AG08395 (cell line): Measurements from ENCODE around the gene AJAP1.

ENCODE experiments used
- DNase-seq: peaks from one replicate; pipeline ENCODE4 v3.0.0; 2012; ENCODE audit warnings: mixed read lengths, low spot score

The AJAP1 gene

DNA sequence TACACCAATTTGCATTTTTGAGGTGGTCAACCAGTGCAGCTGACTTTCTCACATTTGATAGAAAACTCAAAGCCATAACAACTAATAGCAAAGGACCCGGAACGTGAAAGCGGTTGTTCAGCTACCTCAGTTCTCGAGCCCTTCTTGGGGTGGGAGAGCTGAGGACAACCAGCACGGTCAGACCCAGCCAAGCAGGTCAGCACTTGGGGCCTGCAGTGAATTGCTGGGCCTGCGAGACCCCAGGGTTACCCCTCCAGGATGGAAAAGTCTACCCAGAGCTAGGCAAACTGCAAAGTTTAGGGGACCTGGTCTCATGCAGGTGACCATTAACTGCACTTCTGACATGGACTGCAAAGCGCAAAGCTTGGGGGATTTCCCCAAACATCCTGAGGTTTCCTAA is 23.8 kb upstream of the AJAP1 start:
- no peak for DNase-seq

DNA sequence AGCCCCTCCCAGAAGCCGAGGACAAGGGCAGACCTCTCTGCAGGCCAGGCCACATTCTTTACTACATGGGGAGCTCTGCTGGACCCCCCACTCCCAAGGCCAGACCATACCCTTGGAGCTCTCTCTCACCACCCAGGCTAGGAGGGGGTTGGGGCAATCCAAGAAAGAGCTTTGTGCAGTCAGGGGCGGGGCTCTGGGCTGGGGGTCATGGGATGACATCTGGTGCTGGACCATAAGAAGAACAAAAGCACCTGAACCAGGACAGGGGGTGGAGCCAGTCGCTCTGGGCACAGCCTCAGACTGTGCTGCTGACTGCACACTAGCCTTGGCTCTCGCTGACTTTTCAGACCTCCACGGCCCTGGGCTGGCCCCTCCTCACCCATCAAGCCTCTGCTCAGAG is 23.1 kb upstream of the AJAP1 start:
- DNase-seq = no peak

DNA sequence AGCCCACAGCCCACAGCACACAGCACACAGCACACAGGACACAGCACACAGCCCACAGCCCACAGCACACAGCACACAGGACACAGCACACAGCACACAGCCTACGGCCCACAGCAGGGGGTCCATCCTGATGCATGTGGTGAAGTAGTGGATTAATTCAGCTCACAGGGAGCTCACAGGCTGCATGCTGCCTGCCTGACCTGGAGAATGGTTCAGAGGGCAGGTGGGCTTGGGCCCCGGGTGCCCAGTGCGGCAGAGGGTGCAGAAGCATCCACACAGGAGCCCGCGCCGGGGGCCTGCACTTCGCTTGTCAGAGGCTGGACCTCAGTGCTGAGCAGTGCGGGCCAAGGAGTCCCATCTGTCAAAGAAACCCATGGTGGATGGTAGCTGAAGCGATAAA is 21.1 kb upstream of the AJAP1 start:
- DNase-seq = no peak

DNA sequence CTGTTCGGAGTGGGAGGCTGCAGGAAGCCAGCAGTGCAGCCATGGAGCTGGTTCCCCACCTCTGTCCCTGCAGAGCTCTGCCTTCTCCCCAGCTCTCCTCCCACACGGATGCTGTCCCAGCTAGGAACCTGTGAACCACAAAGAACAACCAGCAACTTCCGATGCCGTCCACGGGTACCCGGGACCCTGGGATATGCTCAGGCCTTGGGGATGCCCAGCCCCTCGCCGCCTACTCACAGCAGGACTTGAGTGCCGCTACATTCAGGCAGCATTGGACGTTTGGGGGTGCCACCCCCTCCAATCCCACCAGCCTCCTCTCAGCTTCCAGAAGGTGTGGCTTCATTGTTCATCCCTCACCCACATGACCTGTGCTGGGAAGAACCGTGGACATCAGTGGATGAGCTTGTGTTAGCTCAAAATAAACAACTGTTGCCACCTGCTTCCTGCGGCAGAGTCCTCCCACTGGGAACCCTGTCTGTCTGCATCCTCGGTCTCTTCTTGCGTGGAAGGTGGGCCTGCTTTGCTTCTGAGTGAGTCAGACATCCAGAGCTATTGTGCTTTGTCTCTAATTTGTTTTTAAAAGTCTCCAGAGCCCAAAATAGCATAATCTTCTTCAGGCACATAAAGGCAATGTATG is 20.1 kb upstream of the AJAP1 start:
- no peak for DNase-seq

DNA sequence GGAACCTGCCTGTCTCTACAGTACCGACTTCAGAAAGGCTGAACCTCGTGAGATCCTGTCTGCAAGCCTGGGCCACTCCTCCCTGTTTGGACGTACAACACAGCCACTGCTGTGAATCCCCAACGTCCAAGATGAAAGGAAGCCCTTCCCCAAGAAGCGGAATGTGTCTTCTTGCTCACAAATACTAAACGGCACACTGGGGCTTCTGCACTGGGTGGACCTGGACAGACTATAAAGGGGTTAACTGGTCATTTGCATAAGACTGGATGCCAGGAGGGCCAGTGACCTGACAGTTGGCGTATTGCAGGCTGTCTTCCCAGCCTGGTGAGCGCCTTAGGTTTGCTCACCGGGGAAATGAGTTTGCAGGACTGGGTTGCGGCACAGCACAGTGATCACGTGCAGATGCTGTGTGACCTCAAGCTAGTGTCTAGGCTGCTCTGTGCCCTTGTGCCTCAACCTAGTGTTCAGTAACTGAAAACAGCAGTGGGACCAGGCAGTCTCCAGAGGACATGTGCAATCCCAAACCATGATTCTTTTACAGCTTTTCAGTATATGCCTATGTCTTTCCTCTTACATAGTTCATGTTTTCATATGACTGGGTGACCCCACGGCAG is 19.5 kb upstream of the AJAP1 start:
- no peak for DNase-seq

DNA sequence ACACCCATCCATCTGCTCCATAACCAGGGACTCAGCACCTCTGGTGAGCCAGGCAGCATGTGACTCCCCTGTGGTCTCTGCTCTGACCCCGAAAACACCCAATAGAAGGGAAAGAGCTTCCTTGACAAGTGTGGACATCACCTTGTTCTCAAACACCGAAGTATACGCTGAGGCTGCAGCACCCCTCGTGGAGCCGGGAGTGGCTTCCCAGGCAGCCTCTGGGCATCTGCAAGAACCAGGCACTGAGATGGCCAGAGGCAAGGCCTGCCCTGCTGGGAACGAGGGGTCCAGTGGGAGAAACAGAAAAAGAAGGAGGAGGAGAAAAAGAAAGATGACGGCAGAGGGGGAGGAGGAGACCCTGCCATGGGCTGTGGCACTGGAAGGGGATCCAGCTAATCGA is 18.2 kb upstream of the AJAP1 start:
- no peak for DNase-seq

DNA sequence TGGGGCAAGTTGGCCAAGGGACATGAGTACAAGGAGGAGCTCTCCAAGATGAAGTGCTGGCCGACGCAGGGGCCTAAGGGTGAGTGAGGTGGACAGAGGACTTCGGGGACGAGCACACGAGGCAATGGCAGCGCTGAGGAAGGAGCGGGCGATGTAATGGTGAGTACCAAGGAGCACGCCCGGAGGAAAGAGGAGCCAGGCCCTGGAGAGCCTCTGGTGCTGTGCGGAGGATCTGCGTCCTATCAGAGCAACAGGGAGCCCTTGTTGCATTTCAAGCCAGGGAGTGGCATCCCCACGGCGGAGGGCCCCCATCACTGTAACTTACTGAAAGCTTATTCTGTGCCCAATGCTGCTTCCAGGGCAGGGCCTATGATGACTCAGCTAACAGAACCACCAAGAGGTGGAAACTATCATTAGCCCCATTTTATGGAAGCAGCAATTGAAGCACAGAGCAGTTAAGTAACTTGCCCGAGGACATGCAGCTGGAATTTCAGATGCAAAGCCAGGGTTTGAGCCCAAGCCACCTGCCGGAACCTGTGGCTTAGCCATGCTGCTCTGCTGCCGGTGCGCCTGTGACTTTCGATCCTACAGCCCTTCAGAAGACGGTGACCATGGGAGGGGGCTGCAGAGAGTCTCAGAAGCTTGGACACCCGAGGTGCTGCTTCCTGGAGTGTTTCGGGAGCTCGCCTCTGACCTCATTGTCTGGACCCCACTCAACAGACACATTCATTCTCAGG is 17.6 kb upstream of the AJAP1 start:
- no peak for DNase-seq

DNA sequence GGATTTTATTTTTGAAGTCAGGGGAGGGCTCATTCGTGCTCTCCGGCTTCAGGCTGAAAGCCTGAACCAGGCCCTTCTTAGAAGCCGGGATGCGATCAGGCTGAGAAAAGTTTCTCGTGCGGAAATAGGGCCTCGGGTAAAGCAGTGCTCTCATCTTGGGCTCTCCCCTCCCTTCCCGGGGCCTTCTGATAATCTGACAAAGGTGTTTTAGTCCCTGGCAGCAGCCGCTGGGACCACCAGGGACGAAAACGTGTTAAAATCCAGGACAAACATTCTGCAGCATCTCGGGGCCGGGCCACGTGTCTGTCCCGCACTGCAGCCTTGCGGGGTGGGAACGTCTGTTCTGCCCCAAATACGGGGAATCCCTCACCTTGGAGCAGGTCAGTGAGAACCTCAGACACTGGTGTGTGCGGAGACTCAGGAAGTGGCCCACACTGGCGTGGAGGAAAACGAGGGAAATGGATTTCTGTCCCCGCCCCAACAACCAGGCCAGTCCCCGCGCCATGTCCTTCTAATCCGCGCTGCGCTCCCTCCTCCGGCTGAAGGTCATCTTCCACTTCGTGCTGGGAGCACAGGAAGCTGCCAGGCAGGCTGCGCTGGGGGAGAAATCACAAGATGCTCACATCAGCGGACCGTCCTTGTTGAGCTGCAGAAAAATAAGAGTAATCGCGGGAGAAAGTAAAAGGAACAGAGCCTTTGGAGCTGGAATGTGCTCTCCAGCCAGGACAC is 16.6 kb upstream of the AJAP1 start:
- DNase-seq = no peak

DNA sequence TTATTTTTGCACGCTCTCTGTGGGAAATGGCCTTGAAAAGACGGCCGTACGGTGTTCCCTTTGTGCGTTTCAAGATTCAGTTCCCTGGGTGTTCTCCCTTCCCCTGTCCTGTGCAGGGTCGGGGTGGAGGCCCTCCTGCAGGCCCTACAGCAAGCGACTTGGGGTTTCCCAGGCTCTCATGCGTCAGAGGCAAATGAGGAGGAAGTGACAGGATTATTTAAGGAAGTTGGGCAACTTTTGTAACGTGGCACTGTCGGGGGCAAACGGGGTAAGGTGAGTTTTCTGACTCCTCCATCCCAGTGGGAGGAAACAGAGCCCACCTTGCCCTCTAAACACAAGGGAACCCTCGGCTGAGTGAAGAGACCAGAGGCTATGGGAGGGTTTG is 16.1 kb upstream of the AJAP1 start:
- DNase-seq = no peak

DNA sequence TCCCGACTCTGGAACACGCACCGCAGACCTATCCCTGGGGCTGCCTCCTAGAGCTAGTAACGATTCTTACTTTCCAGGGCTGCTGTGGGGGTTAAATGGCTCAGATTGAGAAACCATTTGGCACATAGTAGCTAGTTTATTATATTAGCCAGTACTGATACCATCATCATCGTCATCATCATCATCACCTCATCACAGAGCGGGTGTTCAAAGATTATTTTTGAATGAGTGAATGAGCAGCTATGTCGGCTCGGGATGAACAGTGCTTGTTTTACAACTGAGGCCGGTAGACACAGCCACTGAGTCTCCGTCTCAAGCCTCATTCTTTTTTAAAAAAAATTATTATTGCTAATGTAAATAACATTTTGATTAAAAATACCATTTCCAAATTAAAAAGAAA is 13.5 kb upstream of the AJAP1 start:
- DNase-seq = no peak

DNA sequence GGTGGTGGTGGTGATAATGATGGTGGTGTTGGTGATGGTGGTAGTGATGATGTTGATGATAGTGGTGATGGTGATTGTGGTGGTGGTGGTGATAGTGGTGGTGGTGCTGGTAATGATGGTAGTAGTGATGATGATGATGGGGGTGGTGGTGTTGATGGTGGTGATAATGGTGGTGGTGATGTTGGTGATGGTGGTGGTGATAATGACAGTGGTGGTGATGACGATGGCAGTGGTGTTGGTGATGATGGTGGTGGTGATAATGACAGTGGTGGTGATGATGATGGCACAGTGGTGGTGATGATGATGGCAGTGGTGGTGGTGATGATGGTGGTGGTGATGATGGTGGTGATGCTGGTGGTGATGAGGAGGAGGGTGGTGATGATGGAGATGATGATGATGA is 7.0 kb upstream of the AJAP1 start:
- no peak for DNase-seq

DNA sequence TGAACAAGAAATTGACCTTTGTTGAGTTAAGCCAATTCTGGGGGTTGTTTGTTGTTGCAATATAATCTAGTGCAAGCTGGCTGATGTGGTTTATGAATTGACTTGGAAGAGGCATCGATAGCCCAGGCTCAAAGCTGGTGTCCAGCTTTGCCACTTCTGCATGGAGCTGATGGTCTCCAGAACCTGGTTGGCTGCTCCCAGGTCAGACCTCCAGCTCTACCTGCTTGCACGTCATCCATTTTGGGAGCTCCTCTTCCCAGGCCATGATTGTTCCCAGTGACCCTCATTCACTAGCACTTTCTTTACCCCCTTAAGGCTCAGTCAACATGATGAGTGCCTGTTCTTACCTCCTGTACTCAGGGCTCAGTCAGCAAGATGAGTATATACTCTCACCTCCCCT is 5.8 kb upstream of the AJAP1 start:
- DNase-seq = no peak

DNA sequence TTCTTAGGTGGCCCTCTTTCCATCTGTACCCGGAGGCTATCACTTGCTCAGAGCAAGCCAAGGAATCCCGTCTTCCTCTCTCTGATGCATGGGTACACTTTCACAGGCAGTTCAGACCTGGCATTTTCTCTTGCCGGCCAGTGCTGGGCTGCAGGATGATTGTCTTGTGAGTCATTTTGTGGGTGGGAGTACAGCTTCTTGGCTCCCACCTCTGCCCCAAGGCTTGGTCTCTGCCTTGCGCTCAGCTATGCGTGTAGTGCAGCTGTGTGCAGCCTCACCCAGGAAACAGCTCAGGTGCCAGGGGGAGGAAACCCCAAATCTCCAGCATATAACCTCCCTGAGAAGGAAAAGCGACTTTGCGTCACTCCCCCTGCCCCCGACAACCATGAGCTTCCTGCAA is 3.9 kb upstream of the AJAP1 start:
- DNase-seq = no peak

DNA sequence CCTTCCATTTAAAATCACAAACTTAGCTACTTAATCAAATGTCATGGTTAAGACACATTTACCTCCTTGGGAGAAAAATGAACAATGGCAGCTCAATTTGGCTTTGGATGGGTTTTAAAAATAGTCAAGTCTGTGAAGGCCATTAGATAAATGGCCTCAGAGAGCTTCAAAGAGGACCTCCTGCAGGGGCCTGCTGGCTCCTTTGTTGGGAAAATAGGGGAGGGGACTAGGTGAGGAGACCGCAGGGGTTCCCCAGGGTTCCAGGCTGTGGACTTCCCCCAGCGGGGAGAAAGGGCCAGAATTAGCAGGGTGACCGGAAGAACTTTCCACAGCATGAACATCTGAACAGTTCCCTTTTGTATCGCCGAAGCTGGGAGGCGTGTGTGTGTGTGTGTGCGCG is 3.4 kb upstream of the AJAP1 start:
- DNase-seq = no peak

DNA sequence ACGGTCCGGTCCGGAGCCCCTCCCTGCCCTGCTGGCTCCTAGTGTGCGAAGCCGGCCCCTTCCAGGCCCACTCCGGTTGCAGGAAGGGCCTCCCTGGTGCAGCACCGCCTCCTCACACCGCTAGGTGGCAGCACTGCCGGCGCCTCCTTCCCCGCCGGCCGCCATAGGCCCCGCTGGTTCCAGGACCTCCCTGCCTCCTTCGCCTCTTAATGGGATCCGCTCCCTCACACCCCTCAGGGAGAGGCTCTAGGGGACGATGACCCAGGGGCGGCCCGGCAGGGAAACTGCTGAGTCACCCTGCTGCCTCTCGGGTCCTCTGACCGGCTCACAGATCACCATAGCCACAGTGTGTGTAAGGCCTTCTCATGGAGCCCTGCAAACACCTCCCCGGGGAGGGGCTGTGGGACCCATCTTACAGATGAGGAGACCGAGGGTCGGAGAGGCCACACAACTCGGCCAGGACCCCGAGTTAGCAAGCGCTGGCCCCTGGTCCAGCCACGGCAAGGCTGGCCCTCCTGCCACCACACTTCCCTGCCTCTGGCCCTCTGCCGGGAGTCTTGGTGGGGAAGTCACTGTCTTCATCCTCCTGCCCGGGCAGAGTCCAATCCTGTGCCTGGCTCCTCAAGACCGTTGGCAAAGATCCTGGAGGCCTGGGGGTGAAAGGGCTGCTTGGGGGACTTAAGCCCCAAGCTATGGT is 1.6 kb upstream of the AJAP1 start:
- peak; percentile 79 for DNase-seq

DNA sequence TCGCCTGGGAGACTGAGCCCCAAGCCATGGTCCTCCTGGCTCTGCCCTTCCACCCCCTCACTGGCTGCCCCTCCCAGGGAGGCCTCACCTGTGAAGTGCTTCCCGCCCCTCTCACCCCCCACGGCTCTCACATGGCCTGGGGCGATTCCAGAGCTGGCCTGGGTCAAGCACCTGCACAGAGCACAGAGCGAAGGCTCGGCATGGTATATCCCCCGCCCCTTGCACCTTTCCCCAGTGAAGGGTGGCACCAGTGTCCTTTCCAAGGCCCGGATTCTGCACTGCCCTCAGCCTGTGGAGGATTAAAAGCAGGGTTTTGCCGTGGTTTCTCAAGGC is 1.1 kb upstream of the AJAP1 start:
- DNase-seq = no peak

DNA sequence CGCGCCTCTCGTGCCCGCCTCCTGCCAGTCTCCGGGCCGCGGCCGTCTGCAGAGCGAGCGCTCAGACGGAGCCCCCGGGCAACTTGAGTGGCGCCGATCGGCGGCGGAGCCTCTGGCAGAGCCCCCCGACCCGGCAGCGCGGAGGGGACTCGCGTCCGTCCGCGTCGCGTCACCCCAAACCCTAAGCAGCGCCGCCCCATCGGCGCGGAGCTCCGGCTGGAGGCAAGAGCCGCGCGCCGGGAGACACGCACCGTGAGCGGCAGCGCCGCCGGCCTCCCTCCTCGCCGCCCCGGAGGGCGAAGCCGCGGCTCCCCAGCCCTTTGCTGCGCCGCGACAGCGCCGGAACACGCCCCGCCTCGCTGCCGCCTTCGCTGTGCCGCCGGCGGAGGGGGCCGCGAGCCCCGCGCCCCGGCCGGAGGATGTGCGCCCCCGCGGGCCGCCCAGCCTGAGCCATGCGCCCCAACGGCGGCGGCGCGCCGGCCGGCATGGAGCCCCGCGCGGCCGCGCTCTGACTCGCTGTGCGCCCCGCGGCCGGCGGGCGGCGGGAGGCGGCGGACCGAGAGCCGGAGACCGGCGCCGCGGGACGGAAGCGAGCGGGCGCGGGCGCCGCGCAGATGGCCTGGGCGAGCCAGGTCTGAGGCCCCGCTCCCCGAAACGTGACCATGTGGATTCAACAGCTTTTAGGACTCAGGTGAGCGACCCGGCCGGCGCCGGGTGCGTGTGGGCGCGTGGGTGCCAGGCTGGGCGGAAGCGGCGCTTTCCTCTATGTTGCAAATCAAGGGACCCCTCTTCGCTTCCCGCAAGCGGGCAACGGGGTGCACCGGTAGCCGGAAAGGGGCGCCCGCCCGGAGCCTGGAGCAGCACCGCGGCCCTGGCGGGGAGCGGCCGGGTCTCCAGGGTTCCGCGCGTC is 610 bp downstream of the AJAP1 start:
- DNase-seq = no peak

DNA sequence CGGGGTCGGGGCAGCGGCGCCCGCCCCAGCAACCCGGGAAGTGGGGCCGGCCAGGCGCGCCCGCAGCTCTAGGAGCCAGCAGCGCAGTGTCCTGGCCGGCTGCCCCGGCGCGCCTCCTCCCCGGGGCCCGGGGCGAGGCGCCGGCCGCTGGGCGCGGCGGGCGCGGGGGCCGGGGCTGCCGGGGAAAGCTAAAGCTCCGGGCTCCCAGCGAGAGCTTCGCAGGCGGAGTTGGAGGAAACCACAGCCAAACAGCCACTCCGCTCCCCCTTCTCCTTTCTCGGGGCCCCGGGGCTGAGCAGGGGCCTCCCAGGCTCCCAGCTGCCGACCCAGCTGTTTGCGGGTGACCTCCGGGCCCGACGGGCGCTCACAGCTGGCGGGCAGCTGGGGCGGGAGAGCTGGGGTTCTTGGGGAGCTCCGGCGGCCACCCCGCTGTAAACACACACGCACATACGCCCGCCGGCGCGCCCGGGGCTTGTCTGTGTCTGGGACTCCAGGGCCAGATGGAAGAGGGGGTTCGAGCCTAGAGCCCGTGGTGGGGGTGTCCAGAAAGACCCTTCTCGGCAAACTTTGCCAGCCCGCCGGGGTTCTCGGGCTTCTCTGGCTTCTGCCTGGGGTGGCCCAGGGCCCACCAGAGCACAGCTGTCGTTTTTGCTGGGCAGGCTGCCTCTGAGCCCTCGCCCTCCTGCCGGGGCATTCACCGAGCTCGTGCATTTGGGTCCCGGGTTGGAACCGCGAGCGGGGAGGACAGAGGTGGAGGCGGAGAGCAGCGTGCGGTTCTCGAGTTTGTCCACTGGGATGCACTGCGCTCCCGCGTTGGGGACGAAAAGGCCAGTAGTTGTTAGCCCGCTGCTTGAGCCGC is 1.5 kb downstream of the AJAP1 start:
- DNase-seq = peak; percentile 60

DNA sequence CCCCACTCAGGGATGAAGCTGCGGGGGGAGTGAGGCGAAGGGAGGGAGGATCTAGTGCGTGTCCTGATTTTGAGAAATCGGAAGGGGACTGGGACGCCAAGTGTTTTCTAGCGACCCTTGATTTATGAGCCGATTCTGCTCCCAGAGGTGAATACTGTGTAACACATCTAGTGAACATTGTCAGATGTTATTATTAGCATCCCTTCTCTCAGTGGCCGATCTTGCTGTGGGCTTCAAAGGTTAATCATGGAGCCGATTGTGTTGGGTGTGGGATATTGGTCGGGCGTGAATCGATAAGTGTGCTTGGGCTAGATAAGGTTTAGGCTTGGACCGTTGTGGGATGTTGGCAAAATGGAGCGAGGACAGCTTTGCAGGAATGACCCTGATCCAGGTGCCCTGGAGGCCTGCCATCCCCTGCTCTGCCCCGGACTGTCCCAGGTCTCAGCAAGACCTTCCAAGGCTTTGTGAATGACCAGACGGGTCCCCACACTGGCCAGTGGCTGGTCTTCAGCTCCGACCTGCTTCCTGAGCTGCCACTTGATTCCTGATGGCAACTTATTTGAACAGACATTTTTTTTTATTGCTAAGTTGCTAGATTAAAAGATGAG is 2.2 kb downstream of the AJAP1 start:
- DNase-seq = no peak

DNA sequence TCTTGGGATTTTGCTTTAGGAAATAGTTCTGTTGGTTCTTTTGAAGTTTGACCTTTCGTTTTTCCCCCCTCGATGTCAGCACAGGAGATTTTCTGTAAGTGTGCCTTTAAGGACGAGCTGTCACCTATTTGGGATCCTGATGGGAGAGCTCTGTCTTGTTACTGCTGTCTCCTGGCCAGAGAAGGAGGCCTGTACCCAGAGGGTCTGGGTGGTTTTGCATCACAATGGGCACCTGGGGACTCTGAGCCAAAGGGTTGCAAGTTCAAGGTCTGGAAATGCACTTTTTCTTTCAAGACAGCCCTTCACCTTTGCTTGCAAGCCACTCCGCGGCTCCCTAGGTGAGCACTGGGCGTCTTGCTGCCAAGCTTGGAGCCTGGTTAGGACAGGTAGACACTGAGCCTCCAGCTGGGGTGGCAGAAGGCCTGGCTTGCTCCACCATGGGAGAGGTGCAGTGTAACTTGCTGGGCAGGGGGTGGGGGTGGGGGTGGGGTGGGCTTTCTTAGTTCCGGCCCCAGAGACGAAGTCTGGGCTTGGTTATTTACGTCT is 2.9 kb downstream of the AJAP1 start:
- no peak for DNase-seq
